BJ (cell line): Measurements from ENCODE around the gene UNC13D. TPM values are rescaled to one million over a fixed set of nuclear protein-coding genes. Genes with fewer than 3 reads are reported as not detected.

Source experiments
- CTCF ChIA-PET: fragments of 350-600 bp; formaldehyde crosslinking; extraction: SDS; loops from one replicate; lab custom pipeline; 2021; ENCODE audit warnings: antibody characterized with exemption, inconsistent platforms; lab: Yijun Ruan, JAX
- POLR2A ChIA-PET: fragments of 300-600 bp; sonication (Branson Sonifier 250); formaldehyde crosslinking; extraction: SDS; loops from one replicate; lab custom pipeline; 2021; ENCODE audit warnings: antibody characterized with exemption; lab: Charles Lee
- DNase-seq: peaks from one replicate; pipeline ENCODE4 v3.0.0-alpha.2; 2011; ENCODE audit warnings: low read depth
- H3K27me3 ChIP-seq: 2 replicates; pipeline ENCODE4 v1.6.0; 2011; ENCODE audit warnings: low read length; ENCODE audit not compliant: control insufficient read depth, insufficient read depth
- H3K36me3 ChIP-seq: 2 replicates; pipeline ENCODE4 v1.5.1; 2011; ENCODE audit warnings: low read length; ENCODE audit not compliant: control insufficient read depth, insufficient read depth
- H3K4me3 ChIP-seq: 2 replicates; pipeline ENCODE4 v1.5.1; 2011; ENCODE audit warnings: low read depth, mild to moderate bottlenecking, control low read depth, low read length
- polyA plus RNA-seq: library from polyadenylated mRNA; depleted of rRNA; stranded (reverse); fragments of >200 nt; gene quantifications from 2 replicates; pipeline ENCODE4 v1.2.3, GENCODE V29; 2011
- TF ChIP-seq, protein P1 (sequence below): IDR thresholded peaks from 2 replicates; pipeline ENCODE4 v1.5.1; 2011; ENCODE audit warnings: low read depth, mild to moderate bottlenecking, control low read depth, inconsistent platforms, low read length, moderate library complexity; ENCODE audit not compliant: insufficient read depth

The UNC13D gene
- polyA plus RNA-seq, 1 experiment = 0.40 TPM

DNA sequence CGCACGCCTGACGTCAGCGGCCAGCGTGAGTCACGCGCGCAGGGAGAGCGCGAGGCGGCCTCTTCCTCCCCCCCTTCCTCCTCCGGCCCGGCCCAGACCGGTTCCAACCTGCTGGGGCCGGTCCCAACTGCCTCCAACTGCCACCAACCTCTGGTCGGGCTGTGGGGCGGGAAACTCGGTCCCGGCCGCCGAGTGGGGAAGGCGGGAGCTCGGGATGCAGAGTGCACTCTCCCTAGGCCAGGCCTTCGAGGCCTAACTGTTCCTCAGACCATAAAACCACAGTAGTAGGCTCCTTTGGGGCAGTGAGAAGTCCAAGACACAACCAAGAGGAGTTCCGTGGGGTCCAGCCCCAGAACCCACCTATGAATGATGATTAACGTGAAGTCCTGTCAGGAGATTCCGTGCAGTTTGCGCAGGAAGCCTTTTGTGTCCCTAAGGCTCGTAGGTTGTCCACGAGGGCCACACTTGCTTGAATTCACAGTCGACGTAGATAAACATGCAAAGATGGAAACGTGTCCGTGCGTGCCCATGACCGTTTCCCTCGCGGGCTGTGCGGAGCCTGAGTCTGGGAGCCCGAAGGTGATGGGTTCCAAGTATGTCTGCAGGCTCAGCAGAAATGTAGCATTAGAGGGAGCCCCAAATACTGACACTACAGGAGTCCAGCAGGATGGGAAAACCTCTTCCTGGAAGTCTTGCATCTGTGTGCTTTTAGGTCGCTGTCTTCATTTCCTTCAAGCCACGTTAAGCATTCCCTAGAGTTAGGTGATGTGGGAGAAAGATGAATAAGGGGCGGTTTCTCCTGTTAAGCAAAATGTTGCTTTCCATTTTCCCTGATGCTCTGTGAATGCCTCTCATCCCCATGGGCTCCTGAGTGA is 59.0 kb downstream of the UNC13D start:
- POLR2A ChIA-PET = interaction anchor here (0.7 to 1.5 kb wide), 3 partner anchors 9 to 287 kb away, joined by 4 to 18 read pairs (median 12); no protein-coding TSS in a partner anchor
- CTCF ChIA-PET = interaction anchor here (0.5 to 4.9 kb wide), 4 partner anchors 10 to 528 kb away, joined by 4 to 35 read pairs (median 4); partner anchors contain the start of gene GALK1
- TF ChIP-seq, protein P1, sequence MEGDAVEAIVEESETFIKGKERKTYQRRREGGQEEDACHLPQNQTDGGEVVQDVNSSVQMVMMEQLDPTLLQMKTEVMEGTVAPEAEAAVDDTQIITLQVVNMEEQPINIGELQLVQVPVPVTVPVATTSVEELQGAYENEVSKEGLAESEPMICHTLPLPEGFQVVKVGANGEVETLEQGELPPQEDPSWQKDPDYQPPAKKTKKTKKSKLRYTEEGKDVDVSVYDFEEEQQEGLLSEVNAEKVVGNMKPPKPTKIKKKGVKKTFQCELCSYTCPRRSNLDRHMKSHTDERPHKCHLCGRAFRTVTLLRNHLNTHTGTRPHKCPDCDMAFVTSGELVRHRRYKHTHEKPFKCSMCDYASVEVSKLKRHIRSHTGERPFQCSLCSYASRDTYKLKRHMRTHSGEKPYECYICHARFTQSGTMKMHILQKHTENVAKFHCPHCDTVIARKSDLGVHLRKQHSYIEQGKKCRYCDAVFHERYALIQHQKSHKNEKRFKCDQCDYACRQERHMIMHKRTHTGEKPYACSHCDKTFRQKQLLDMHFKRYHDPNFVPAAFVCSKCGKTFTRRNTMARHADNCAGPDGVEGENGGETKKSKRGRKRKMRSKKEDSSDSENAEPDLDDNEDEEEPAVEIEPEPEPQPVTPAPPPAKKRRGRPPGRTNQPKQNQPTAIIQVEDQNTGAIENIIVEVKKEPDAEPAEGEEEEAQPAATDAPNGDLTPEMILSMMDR = no peak
- no peak for DNase-seq
- no peaks in the 10 kb centered on the region for H3K36me3 ChIP-seq
- H3K27me3 ChIP-seq = no peaks in the 10 kb centered on the region
- peak overlapping the region; percentile 68 for H3K4me3 ChIP-seq

DNA sequence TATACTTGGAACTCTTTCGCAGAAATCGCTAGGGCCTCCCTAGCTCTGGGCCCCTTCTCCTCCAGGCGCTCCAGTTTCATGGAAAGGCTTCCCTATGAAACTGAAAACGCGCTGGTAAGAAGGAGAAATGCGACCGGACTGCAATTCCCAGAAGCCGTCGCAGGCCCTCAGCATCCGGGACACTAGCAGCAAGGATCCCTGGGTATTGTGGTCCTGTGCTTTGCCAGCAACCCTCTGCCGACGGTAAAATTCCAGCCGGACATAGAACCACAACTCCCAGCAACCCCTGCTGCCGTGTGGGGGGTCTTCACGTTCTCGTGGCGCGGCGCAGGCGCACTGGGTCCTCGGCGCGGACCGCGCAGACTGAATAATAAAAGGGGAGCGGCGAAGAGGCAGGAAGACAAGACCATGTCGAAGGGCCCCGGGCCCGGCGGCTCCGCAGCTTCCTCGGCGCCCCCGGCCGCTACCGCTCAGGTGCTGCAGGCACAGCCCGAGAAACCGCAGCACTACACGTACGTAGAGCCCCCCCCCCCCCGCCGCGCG is 59.7 kb downstream of the UNC13D start, which contains the start of gene UNK:
Gene UNK, plus strand, starts transcription at position 334 of the 543 bp plus-strand sequence. Its CDS starts 75 bp downstream, at position 409.
- CTCF ChIA-PET = interaction anchor here (0.5 to 4.9 kb wide), 8 partner anchors 12 to 528 kb away, joined by 3 to 35 read pairs (median 6); partner anchors contain the start of genes GALK1 and MRPL38
- POLR2A ChIA-PET = interaction anchor here (0.7 to 1.3 kb wide), 2 partner anchors 110 to 288 kb away, joined by 12 to 18 read pairs; no protein-coding TSS in a partner anchor
- peak; percentile 94 for DNase-seq
- TF ChIP-seq, protein P1 = no peak
- Histone ChIP-seq H3K4me3 (peak within 1 kb of the TSS; percentile 68), H3K36me3 (no peaks in the 10 kb centered on the region), H3K27me3 (no peaks in the 10 kb centered on the region)

DNA sequence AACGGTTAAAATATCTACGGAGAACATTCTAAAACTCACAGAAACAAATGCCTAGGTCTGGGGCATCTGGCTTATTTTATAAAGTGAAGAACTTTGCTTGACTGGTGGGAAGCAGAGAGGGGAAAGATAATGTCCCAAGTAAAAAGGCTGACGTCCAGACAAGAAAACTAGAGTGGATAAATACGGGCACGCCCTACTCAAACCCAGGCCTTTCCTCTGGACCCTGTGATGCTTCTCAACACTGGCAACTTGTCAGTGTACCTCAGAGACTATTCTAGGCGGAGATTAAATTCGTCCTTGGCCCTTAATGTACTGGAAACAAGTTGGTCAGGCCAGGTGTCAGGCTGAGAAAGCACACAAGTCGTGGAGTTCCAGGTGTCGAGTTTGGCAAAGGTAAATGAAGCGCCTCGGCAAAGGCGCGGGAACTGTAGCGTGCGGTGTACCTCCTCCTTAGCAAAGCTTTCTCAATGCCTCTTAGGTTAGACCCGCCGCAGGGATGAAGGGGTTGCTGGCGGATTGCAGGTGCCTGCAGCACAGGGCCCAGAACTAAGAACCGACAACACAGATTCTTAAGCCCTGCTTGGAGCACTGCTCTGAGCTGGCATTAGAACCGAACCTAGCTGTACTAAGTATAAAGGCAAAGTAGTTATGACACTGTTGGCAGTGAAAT is 60.3 kb downstream of the UNC13D start:
- peak overlapping the region; percentile 23 for H3K4me3 ChIP-seq
- CTCF ChIA-PET = interaction anchor here (0.7 to 4.9 kb wide), 26 partner anchors 8 to 236 kb away, joined by 3 to 35 read pairs (median 4); partner anchors contain the start of genes GALK1, MRPL38, TRIM47 and TRIM65
- H3K36me3 ChIP-seq = peaks cover under 1% of the 10 kb centered on the region
- no peak for DNase-seq
- TF ChIP-seq, protein P1 = no peak
- POLR2A ChIA-PET = interaction anchor here (1.3 kb wide), 2 partner anchors 71 to 110 kb away, joined by 3 to 18 read pairs; partner anchors contain the start of gene WBP2
- no peaks in the 10 kb centered on the region for H3K27me3 ChIP-seq

DNA sequence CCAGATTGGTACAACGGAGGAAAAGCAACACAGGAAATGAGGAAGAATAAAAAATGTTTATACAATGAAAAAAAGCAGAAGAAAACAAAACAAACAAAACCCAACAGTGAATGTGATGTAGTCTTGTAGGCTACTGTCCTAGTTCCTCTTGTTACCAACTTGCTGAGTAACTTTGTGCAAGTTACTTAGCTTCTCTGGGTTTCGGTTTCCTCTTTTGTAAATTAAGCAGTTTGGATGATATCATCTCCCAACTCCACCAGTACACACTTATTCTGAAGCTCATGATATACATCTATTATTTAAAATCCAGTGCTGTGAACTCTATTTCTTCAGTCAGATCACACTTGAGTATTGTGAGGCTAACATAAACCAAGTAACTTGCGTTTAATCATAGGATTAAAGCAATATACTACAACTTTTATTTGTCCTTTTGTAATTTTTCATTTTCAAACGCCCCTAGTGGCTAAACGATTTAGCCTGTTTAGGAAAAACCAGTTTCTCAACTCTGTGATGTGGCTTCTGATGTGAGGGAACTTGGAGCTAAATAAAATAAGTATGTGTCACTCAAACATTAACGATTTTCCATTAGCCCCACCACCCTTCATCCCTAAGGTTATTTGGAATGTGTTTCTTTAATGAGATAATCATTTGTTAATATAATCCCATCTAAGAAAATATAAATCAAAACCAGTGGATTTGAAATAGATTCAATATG is 61.0 kb downstream of the UNC13D start:
- TF ChIP-seq, protein P1 = peak; percentile 77
- CTCF ChIA-PET = interaction anchor here (0.5 to 4.9 kb wide), 30 partner anchors 9 to 1304 kb away, joined by 3 to 35 read pairs (median 4); partner anchors contain the start of genes GALK1, MRPL38, TRIM47 and TRIM65
- POLR2A ChIA-PET = interaction anchor here (1.3 kb wide), 1 partner anchor 72 kb away, joined by 3 read pairs; the partner anchor contains the start of gene WBP2
- Histone ChIP-seq H3K36me3 (peaks cover 6% of the 10 kb centered on the region), H3K27me3 (no peaks in the 10 kb centered on the region), H3K4me3 (no peak overlapping the region)
- DNase-seq = no peak
